K562 (cell line): ENCODE results near the gene VEGFA. TPM values are rescaled to one million over a fixed set of nuclear protein-coding genes. Genes with fewer than 3 reads are reported as not detected.

Experiments used
- CCNT2 ChIP-seq: IDR thresholded peaks from 2 replicates; pipeline ENCODE4 v1.6.1; 2011; ENCODE audit warnings: borderline replicate concordance, low read depth, mild to moderate bottlenecking, moderate library complexity, mixed read lengths, low read length; ENCODE audit not compliant: insufficient read length; ENCODE audit errors: extremely low read depth
- CTCF ChIP-seq, 3 experiments: IDR thresholded peaks in 2 of 3; conservative IDR thresholded peaks in 1 of 3; 2 replicates each; pipeline ENCODE4 v1.5.1; 2011 to 2012; ENCODE audit warnings: low read length in 3 of 3, mild to moderate bottlenecking in 3 of 3, control low read depth in 2 of 3, improper control_type of control experiment in 1 of 3, inconsistent platforms in 1 of 3, low read depth in 1 of 3, mixed read lengths in 1 of 3, moderate library complexity in 1 of 3; ENCODE audit not compliant: insufficient read depth in 2 of 3
- HMGN3 ChIP-seq: IDR thresholded peaks from 2 replicates; pipeline ENCODE4 v1.6.1; 2011; ENCODE audit warnings: borderline replicate concordance, low read depth, mild to moderate bottlenecking, mixed read lengths, low read length; ENCODE audit not compliant: insufficient read length; ENCODE audit errors: extremely low read depth
- MAZ ChIP-seq, 2 experiments: fragments of 450-650 bp in 1 of 2; sonication (generic) in 1 of 2; formaldehyde crosslinking; IDR thresholded peaks in 1 of 2; conservative IDR thresholded peaks in 1 of 2; 2 replicates each; pipeline versions ENCODE4 v1.4.0 to v1.5.0; 2020; ENCODE audit warnings: mild to moderate bottlenecking in 1 of 2, missing genetic modification reagents in 1 of 2
- POLR2A ChIP-seq: fragments of 450-650 bp; conservative IDR thresholded peaks from 2 replicates; pipeline ENCODE4 v1.6.1; 2016
- RNF2 ChIP-seq: sonication (generic); IDR thresholded peaks from 2 replicates; pipeline ENCODE4 v1.6.1; 2016
- ZFX ChIP-seq: sonication (generic); formaldehyde crosslinking; IDR thresholded peaks from 2 replicates; pipeline ENCODE4 v1.8.0; 2022; ENCODE audit warnings: mild to moderate bottlenecking, missing genetic modification reagents, moderate library complexity
- polyA plus RNA-seq, 8 experiments: library from polyadenylated mRNA; depleted of rRNA in 4 of 8; stranded (reverse) in 5 of 8; unstranded in 3 of 8; fragments of >200 nt; fragmentation: Nextera tagmentation in 2 of 8; fragmentation: Illumina TruSeq in 1 of 8; extraction: Ambion mirVana in 2 of 8; extraction: Trizol in 1 of 8; gene quantifications; 2 replicates each; pipeline versions ENCODE4 v1.2.1 to v1.2.3, GENCODE V29; 2011 to 2014; ENCODE audit warnings: inconsistent platforms in 1 of 8, missing spikeins in 1 of 8
- total RNA-seq, 7 experiments: library from RNA; depleted of rRNA in 6 of 7; stranded (reverse); fragments of >200 nt in 6 of 7; fragmentation: Illumina TruSeq in 2 of 7; extraction: Trizol in 2 of 7; gene quantifications; 2 replicates each; pipeline versions ENCODE4 v1.2.1 to v1.2.3, GENCODE V29; 2011 to 2021; ENCODE audit warnings: low replicate concordance in 1 of 7
- TF ChIP-seq, protein P1 (sequence below): sonication (generic); formaldehyde crosslinking; IDR thresholded peaks from 2 replicates; pipeline ENCODE4 v1.8.1; 2023; ENCODE audit warnings: mild to moderate bottlenecking, missing genetic modification reagents
- TF ChIP-seq, protein P2 (sequence below), 2 experiments: fragments of 450-650 bp in 1 of 2; sonication (generic) in 1 of 2; formaldehyde crosslinking in 1 of 2; IDR thresholded peaks; 2 replicates each; pipeline versions ENCODE4 v1.7.1 to v1.9.0; 2016 to 2022; ENCODE audit warnings: inconsistent platforms in 1 of 2, mild to moderate bottlenecking in 1 of 2, missing genetic modification reagents in 1 of 2
- TF ChIP-seq, protein P3 (sequence below), 2 experiments: IDR thresholded peaks; 2 replicates each; pipeline ENCODE4 v1.6.1; 2012; ENCODE audit warnings: improper control_type of control experiment in 2 of 2, low read depth in 2 of 2, low read length in 2 of 2, borderline replicate concordance in 1 of 2

VEGFA gene
- total and polyA plus RNA-seq, 9 of the 15 experiments (the other 6 are each of a cell fraction or from before 2014, with no cell fraction given): 14.0 to 271 (median 124) TPM

DNA sequence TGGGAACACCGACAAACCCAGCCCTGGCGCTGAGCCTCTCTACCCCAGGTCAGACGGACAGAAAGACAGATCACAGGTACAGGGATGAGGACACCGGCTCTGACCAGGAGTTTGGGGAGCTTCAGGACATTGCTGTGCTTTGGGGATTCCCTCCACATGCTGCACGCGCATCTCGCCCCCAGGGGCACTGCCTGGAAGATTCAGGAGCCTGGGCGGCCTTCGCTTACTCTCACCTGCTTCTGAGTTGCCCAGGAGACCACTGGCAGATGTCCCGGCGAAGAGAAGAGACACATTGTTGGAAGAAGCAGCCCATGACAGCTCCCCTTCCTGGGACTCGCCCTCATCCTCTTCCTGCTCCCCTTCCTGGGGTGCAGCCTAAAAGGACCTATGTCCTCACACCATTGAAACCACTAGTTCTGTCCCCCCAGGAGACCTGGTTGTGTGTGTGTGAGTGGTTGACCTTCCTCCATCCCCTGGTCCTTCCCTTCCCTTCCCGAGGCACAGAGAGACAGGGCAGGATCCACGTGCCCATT is 15.3 kb downstream of the VEGFA start (continued):
- TF ChIP-seq, protein P1, sequence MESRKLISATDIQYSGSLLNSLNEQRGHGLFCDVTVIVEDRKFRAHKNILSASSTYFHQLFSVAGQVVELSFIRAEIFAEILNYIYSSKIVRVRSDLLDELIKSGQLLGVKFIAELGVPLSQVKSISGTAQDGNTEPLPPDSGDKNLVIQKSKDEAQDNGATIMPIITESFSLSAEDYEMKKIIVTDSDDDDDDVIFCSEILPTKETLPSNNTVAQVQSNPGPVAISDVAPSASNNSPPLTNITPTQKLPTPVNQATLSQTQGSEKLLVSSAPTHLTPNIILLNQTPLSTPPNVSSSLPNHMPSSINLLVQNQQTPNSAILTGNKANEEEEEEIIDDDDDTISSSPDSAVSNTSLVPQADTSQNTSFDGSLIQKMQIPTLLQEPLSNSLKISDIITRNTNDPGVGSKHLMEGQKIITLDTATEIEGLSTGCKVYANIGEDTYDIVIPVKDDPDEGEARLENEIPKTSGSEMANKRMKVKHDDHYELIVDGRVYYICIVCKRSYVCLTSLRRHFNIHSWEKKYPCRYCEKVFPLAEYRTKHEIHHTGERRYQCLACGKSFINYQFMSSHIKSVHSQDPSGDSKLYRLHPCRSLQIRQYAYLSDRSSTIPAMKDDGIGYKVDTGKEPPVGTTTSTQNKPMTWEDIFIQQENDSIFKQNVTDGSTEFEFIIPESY (CRISPR knock-in tag): peak; percentile 26; the same call in 1 of the 2 replicates
- TF ChIP-seq, protein P2, sequence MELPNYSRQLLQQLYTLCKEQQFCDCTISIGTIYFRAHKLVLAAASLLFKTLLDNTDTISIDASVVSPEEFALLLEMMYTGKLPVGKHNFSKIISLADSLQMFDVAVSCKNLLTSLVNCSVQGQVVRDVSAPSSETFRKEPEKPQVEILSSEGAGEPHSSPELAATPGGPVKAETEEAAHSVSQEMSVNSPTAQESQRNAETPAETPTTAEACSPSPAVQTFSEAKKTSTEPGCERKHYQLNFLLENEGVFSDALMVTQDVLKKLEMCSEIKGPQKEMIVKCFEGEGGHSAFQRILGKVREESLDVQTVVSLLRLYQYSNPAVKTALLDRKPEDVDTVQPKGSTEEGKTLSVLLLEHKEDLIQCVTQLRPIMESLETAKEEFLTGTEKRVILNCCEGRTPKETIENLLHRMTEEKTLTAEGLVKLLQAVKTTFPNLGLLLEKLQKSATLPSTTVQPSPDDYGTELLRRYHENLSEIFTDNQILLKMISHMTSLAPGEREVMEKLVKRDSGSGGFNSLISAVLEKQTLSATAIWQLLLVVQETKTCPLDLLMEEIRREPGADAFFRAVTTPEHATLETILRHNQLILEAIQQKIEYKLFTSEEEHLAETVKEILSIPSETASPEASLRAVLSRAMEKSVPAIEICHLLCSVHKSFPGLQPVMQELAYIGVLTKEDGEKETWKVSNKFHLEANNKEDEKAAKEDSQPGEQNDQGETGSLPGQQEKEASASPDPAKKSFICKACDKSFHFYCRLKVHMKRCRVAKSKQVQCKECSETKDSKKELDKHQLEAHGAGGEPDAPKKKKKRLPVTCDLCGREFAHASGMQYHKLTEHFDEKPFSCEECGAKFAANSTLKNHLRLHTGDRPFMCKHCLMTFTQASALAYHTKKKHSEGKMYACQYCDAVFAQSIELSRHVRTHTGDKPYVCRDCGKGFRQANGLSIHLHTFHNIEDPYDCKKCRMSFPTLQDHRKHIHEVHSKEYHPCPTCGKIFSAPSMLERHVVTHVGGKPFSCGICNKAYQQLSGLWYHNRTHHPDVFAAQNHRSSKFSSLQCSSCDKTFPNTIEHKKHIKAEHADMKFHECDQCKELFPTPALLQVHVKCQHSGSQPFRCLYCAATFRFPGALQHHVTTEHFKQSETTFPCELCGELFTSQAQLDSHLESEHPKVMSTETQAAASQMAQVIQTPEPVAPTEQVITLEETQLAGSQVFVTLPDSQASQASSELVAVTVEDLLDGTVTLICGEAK (IDR thresholded peaks at IDR 0.05): no peak
- TF ChIP-seq, protein P2 (CRISPR knock-in tag; IDR thresholded peaks at IDR 0.05): no peak
- TF ChIP-seq HMGN3: peak; percentile 35
- TF ChIP-seq RNF2: no peak
- TF ChIP-seq MAZ (CRISPR knock-in tag; conservative IDR thresholded peaks at IDR 0.05 in 1 of 2, IDR thresholded peaks at IDR 0.05 in 1 of 2): 0 out of 4 replicates have a peak, but pooled peaks of 1 of the 2 experiments have one; percentile 30
- TF ChIP-seq CTCF (IDR thresholded peaks at IDR 0.05 in 2 of 3, conservative IDR thresholded peaks at IDR 0.05 in 1 of 3; ENCODE audit: insufficient read depth in 2 of 3, low read depth in 1 of 3, low read length in 3 of 3): peak in 2 of 3 experiments; percentile 11 to 16; a peak in 2 of 6 replicates
- 0 out of 2 replicates have a peak, but pooled peaks have one; percentile 16 for TF ChIP-seq ZFX (CRISPR knock-in tag)
- TF ChIP-seq, protein P3, sequence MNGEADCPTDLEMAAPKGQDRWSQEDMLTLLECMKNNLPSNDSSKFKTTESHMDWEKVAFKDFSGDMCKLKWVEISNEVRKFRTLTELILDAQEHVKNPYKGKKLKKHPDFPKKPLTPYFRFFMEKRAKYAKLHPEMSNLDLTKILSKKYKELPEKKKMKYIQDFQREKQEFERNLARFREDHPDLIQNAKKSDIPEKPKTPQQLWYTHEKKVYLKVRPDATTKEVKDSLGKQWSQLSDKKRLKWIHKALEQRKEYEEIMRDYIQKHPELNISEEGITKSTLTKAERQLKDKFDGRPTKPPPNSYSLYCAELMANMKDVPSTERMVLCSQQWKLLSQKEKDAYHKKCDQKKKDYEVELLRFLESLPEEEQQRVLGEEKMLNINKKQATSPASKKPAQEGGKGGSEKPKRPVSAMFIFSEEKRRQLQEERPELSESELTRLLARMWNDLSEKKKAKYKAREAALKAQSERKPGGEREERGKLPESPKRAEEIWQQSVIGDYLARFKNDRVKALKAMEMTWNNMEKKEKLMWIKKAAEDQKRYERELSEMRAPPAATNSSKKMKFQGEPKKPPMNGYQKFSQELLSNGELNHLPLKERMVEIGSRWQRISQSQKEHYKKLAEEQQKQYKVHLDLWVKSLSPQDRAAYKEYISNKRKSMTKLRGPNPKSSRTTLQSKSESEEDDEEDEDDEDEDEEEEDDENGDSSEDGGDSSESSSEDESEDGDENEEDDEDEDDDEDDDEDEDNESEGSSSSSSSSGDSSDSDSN (IDR thresholded peaks at IDR 0.05; ENCODE audit: borderline replicate concordance in 1 of 2, low read depth in 2 of 2, low read length in 2 of 2): peak in 1 of 2 experiments; percentile 37; a peak in 1 of 4 replicates
- TF ChIP-seq CCNT2: peak; percentile 50
- 0 out of 2 replicates have a peak, but pooled peaks have one; percentile 57 for TF ChIP-seq POLR2A
